Omental fat pad (tissue), 4 donors: ENCODE data around the gene FCER1G. TPM values are rescaled to one million over a fixed set of nuclear protein-coding genes. Genes with fewer than 3 reads are reported as not detected.
"Not testable (repeated sequence)": the region's sequence is repeated elsewhere in the genome, so short reads cannot be mapped to it uniquely, and the experiment has no call there.

Source experiments
- ATAC-seq: fragments of 150-250 bp; one replicate; pipeline ENCODE4 v1.9.1; 2016; ENCODE audit warnings: mild to moderate bottlenecking, moderate library complexity; ENCODE audit not compliant: low FRiP score
- DNase-seq: peaks from one replicate; pipeline ENCODE4 v3.0.0-alpha.2; 2019; ENCODE audit warnings: low spot score
- CTCF ChIP-seq, 3 donors: fragments of 450-650 bp; IDR thresholded peaks; one replicate each; pipeline ENCODE4 v1.5.1; 2016 to 2017; ENCODE audit warnings: antibody characterized with exemption in 3 of 3, mild to moderate bottlenecking in 3 of 3, moderate library complexity in 2 of 3
- total RNA-seq, 4 donors: library from RNA; depleted of rRNA; stranded (reverse); fragments of >200 nt; gene quantifications; one replicate each; pipeline ENCODE4 v1.1.0, GENCODE V29; 2016

Gene FCER1G
- total RNA-seq, 4 donors from 2014 or later, result 96.3 to 346 (median 179) TPM

DNA sequence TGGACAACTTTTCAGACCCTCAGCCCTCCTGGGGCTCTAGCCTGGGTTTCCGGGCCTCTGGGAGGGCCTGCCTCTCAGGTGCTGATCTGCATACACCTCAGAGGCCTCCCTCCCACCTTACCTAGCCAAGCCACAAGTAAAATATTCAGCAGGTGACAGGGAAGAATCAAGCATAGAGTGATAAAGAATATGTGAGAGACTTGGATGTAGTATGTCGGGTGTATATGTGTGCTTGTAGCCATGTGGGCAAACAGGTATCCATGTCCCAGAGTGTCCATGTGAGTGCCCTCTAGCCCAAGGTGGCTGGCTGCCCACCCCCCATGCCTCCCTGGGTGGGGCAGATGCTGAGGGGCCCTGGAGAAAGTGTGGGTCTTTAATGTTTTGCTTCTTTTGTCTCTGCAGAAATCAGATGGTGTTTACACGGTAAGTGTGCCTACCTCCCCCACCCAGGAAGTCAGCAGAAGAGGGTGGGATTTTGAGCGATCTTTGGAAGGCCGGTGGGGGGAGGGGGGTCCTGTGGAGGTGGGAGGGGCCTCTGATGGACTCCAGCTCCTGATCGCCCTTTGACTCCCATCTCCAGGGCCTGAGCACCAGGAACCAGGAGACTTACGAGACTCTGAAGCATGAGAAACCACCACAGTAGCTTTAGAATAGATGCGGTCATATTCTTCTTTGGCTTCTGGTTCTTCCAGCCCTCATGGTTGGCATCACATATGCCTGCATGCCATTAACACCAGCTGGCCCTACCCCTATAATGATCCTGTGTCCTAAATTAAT is 3.4 kb downstream of the FCER1G start:
- ATAC-seq (no peak), DNase-seq (no peak)
- TF ChIP-seq CTCF (IDR thresholded peaks at IDR 0.05), result no peak

DNA sequence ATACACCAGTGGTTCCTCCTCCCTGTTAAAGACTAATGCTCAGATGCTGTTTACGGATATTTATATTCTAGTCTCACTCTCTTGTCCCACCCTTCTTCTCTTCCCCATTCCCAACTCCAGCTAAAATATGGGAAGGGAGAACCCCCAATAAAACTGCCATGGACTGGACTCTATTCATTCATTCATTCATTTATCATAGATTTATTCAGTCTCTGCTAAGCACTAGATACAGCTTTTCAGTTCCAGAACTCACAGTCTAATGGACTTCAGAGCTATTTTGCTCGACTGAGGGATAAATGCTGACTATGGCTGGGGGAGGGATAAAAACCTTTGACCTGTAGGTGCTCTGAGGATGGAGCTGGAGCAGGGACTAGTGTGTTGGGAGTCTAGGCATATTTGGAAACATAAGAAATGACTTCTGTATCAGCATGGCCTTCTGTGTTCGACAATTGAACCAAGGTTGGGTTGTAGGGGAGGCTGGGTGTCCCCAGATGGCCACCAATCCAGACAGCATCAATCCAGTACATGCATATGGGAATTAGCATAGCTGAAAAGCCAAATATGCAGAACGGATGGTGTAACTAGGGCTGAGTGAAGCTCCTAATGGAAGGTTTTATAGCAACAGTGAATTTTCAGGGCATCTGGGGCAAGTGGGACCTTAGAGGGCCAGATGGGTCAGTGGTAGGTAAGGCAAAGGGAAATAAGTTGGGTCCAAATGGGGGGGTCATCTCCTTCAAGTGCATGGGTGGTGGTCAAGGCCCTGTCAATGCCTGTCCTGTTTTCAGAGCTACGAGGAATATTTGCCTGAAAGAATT is 4.2 kb downstream of the FCER1G start:
- no peak for TF ChIP-seq CTCF (IDR thresholded peaks at IDR 0.05)
- DNase-seq, result no peak
- ATAC-seq, result no peak

- DNase-seq, result no peak
- no peak for ATAC-seq
- no peak for TF ChIP-seq CTCF (IDR thresholded peaks at IDR 0.05)
Observed at GRCh38 chr1:161220002-161220401, 4.9 kb downstream of the FCER1G start.

GRCh38 chr1:161222175-161223019 is 7.3 kb downstream of the FCER1G start:
- ATAC-seq (no peak), DNase-seq (no peak)
- TF ChIP-seq CTCF (IDR thresholded peaks at IDR 0.05), result no peak

DNA sequence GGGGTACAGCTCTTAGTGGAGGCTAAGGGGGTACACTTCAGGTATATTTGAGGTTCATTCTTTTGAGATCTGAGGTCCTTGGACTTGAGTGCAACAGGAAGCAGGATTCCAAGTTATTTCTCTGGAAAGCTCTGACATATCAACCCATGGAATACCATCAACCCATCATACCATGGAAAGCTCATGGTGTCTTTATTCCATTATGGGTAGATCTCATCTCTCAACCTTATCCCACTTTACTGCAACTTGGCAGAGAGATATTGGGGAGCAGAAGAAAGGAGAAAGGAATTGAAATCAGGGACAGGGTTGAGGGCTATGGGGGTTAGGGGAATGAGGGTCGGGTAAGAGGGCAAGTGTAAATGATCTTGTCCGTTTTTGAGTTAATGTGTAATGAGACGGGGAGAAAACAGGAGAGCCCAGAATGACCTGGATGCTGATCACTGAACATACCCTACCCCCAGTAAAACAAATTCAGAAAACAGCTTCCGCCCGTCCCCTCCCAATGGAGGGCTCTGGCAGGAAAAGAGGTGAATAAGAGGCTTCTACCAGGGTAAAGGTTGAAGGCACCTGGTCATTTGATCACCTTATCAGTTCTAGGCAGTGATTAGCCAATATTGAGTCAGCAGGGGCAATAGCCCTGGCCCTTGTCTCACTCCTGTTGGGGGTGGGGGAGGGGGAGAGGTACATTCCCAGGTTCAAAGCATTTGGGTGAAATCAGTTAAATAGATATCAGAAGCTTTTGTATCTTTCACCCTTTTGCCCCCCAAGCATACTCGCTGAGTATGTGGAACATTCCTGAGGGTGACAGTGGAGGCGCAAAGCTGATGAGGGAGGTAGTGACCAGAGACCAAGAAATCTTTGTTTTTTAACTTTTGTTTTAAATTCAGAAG is 9.0 kb downstream of the FCER1G start:
- no peak for ATAC-seq
- DNase-seq, result no peak
- TF ChIP-seq CTCF (IDR thresholded peaks at IDR 0.05), result no peak

DNA sequence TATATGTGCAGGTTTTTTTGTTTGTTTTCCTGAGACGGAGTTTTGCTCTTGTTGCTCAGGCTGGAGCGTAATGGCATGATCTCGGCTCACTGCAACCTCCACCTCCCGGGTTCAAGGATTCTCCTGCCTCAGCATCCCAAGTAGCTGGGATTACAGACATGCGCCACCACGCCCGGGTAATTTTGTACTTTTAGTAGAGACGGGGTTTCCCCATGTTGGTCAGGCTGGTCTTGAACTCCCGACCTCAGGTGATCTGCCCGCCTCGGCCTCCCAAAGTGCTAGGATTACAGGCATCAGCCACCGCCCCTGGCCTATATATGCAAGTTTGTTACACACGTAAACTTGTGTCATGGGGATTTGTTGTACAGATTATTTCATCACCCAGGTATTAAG is 9.6 kb downstream of the FCER1G start:
- not testable (repeated sequence) for DNase-seq, ATAC-seq
